GM19372 (cell line): ENCODE results near the gene ORM1.
"Not testable (repeated sequence)": the region's sequence is repeated elsewhere in the genome, so short reads cannot be mapped to it uniquely, and the experiment has no call there.

ENCODE experiments used
- ATAC-seq: cut with Tn5 transposase; IDR thresholded peaks from one replicate; pipeline ENCODE4 v1.9.1; 2021; ENCODE audit warnings: mild to moderate bottlenecking, low read depth, moderate library complexity; ENCODE audit not compliant: unreplicated experiment

ORM1 gene

GRCh38 chr9:114322160-114322818, 609 bp upstream of the ORM1 start:
- ATAC-seq, result not testable (repeated sequence)

- not testable (repeated sequence) for ATAC-seq
Measured at GRCh38 chr9:114323849-114324248, 951 bp downstream of the ORM1 start.

GRCh38 chr9:114324492-114324891, 1.6 kb downstream of the ORM1 start:
- no peak for ATAC-seq

GRCh38 chr9:114324965-114325364, 2.1 kb downstream of the ORM1 start:
- not testable (repeated sequence) for ATAC-seq

- ATAC-seq, result not testable (repeated sequence)
Measured at GRCh38 chr9:114325684-114326254, 2.9 kb downstream of the ORM1 start.

- ATAC-seq, result no peak
Measured at GRCh38 chr9:114327749-114328148, 4.9 kb downstream of the ORM1 start.

- not testable (repeated sequence) for ATAC-seq
Measured at GRCh38 chr9:114328357-114328820, 5.5 kb downstream of the ORM1 start.

GRCh38 chr9:114328937-114329624, 6.2 kb downstream of the ORM1 start:
- ATAC-seq, result not testable (repeated sequence)

GRCh38 chr9:114329625-114330022, 6.7 kb downstream of the ORM1 start, which contains the start of gene ORM2:
Gene ORM2 (plus strand): TSS chr9:114329869. CDS start chr9:114329905, 36 bp downstream.
- not testable (repeated sequence) for ATAC-seq

- ATAC-seq, result no peak
Measured at GRCh38 chr9:114330636-114331035, 7.7 kb downstream of the ORM1 start.

GRCh38 chr9:114331229-114332195, 8.6 kb downstream of the ORM1 start:
- ATAC-seq, result not testable (repeated sequence)

- not testable (repeated sequence) for ATAC-seq
Measured at GRCh38 chr9:114332474-114333040, 9.7 kb downstream of the ORM1 start.

- ATAC-seq, result not testable (repeated sequence)
Measured at GRCh38 chr9:114333718-114334117, 10.8 kb downstream of the ORM1 start.

- ATAC-seq, result no peak
Measured at GRCh38 chr9:114334490-114334889, 11.6 kb downstream of the ORM1 start.

GRCh38 chr9:114335745-114336144, 12.8 kb downstream of the ORM1 start:
- no peak for ATAC-seq

GRCh38 chr9:114336157-114336556, 13.3 kb downstream of the ORM1 start:
- no peak for ATAC-seq

GRCh38 chr9:114336699-114337395, 13.9 kb downstream of the ORM1 start:
- ATAC-seq, result no peak

GRCh38 chr9:114338187-114338586, 15.3 kb downstream of the ORM1 start:
- ATAC-seq, result no peak

- peak; percentile 54 for ATAC-seq
Measured at GRCh38 chr9:114339130-114339908, 16.4 kb downstream of the ORM1 start.
